Ureter (tissue), 1 donor: Measurements from ENCODE around the gene COCH. TPM values are rescaled to one million over a fixed set of nuclear protein-coding genes. Genes with fewer than 3 reads are reported as not detected.

ENCODE experiments used
- DNase-seq: peaks from one replicate; pipeline ENCODE4 v3.0.0-alpha.2; 2020; ENCODE audit warnings: low spot score
- total RNA-seq: library from RNA; stranded (reverse); gene quantifications from one replicate; pipeline ENCODE4 v1.2.4, GENCODE V29; 2023
- donor health status: DM: yes; HTN: yes; CAD: no.

COCH gene
- 7.3 TPM for total RNA-seq

DNA sequence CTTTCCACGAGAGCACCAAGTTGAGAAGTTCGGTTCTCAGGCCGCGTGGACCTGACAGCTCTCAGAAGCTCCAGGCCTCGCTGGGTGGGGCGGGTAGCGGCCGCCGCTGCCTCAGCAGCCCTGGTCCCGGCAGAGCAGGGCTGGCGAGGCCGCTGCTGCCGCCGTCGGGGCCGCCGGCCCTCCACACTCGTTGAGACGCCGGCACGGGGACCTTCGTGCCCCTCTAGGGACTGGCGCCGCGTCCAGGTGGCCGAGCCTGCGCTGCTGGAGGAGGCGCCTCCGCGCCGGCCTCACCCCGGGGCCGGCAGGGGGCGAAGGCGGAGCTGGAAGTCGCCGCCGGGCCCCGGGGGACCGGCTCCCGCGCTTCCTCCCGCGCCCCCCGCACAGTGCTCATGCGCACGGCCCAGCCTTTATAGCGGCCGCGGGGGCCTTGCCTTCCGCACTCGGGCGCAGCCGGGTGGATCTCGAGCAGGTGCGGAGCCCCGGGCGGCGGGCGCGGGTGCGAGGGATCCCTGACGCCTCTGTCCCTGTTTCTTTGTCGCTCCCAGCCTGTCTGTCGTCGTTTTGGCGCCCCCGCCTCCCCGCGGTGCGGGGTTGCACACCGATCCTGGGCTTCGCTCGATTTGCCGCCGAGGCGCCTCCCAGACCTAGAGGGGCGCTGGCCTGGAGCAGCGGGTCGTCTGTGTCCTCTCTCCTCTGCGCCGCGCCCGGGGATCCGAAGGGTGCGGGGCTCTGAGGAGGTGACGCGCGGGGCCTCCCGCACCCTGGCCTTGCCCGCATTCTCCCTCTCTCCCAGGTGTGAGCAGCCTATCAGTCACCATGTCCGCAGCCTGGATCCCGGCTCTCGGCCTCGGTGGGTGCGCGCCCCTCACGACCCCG is at the start of gene COCH:
COCH (plus strand) TSS at position 440 of the 879 bp plus-strand sequence; CDS start at position 820, 380 bp downstream.
- no peak for DNase-seq

DNA sequence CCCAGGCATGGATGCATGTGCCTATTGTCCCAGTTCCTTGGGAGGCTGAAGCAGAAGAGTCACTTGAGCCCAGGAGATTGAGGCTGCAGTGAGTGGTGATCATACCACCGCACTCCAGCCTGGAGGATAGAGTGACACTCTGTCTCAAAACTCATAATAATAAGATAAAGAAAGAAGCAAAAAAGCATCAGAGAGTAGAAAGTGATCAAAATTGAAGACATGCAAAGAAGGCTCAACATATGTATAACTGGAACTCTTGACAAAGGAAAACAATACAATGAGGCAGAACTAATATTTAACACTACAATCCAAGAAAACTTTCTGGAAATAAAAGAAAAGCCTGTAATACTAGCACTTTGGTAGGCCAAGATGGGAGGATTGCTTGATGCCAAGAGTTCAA is 48.3 kb upstream of the COCH start:
- no peak for DNase-seq

DNA sequence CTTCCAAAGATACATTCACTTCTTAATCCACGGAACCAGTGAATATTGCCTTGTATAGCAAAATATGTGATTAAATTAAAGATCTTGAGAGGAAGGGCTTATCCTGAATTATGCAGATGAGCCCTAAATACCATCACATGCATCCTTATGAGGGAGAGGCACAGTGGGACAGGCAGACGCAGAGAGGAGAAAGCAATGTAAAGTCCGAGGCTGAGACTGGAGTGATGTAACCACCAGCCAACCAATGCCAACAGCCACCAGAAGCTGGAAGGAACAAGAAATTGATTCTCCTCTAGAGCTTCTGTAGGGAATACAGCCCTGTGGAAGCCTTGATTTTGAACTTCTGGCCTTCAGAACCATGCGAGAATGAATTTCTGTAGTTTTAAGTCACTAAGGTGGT is 44.5 kb upstream of the COCH start:
- no peak for DNase-seq

DNA sequence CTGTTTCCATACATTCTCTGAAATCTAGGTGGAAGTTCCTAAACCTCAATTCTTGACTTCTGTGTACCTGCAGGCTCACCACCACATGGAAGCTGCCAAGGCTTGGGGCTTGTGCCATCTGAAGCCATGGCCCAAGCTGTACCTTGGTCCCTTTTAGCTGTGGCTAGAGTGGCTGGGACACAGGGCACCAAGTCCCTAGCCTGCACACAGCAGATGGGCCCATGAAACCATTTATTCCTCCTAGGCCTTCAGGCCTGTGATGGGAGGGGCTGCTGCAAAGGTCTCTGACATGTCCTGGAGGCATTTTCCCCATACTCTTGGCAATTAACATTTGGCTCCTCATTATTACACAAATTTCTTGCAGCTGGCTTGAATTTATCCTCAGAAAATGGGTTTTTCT is 40.0 kb upstream of the COCH start:
- DNase-seq = no peak

DNA sequence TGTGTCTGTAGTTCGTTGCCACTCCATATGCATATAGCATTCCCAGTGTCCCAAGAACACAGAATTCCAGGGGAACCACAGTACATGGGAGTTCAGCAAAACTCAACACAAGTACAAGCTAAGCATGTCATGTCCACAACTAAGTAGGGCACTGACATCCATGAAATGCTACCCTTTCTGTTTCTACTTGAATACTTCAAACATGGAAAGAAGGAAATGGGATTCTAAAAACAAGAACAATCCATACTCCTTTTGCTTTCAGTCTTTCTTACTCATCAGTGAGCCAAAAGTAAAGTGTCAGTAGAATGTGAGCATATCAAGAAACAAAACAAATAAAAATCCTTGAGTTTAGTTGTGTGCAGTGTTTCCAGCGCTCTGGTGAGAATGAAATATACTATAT is 36.0 kb upstream of the COCH start:
- DNase-seq = no peak

DNA sequence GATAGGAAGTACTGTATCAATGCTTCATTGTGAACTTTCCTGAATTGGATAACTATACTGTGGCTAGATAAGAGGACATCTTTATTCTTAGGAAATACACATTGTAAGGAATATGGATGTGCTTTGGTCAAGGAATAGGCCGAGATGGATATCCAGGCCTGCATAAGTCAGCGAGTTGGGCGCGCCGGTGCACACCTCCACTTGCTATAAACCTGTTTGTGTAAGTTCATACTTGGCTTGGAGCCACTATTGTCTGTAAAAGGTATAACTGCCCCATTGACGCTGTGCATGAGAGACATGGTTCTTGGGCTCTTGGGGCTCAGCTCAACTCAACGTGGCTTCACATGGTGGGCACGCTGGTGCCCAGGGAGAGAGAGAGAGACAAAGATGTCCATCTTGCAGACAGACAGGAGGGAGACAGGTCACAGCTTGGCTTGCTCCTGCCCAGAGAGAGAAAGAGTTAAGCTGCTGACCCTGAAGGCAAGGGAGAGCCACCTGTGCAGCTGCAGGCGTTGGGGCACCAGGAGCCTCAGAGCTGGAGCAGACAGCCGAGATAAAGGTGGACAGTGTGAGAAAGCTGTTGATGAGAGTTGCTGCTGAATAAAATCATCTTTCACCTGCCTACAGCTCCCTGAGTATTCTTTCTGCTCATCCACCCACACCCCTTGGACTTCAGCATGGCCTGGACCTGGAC is 34.1 kb upstream of the COCH start:
- no peak for DNase-seq

DNA sequence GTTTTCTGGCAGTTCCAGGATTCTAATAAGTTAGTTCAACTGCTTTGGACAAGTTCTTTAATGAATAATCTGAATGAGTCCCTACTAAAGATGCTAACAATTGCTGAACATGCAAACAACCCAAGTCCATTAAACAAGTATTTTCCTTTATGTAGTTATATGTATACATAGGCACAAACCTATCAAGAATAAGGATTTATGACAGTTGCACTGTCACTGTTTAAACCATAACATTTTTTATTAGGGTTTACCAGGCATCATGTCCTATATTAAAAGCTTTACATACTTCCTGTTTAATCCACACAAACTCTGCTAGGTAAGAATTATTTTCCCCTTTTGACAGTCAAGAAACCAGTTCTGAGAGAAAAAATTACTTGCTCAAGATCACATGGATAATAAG is 31.9 kb upstream of the COCH start:
- DNase-seq = no peak

DNA sequence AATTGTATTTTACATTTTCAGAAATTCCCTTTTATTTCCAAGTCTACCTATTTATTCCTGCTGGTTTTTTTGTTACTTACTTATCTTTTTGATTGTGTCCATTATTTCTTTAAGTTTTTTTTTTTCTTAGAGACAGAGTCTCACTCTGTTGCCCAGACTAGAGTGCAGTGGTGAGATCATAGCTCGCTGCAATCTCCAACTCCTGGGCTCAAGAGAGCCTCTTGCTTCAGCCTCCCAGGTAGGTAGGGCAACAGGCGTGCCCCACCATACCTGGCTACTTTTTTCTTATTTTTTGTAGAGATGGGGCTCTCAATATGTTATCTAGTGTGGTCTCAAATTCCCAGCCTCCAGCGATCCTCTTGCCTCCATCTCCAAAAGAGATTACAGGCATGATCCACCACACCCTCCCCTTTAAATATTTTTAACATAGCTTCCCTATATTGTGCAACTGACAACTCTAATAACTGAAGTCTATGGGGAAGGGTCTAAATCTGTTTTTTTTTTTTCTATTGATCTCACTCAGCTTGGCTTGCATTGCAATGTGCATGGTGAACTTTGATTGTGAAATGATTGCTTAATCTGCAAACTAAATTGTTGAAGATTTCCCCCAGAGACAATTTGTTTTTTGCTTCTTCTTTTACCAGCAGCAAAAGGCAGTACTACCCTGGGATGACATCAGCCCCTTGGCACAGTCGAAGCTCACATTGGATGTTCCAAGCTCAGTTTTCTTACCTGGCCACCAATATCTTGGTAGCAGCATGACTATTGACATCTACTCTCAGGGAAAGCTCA is 25.7 kb upstream of the COCH start:
- DNase-seq = no peak

DNA sequence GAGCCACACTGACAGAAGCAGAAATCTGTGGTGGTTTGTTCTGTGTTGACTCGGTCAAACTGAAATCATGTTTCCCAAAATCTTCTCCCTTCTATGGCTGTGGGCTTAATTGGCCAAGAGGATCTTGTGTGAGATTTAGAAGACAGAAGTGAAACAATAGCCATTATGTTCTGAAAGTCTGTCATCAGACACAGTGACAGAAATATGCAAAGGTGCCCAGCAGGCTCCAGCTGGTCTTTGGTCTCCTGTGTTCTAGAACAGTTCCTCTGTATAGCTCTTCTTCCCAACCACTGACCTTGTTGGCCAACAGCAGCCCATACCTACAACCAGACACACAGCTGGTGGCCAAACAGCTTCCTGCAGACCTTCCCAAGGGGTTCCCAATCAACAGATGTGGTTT is 25.0 kb upstream of the COCH start:
- no peak for DNase-seq

DNA sequence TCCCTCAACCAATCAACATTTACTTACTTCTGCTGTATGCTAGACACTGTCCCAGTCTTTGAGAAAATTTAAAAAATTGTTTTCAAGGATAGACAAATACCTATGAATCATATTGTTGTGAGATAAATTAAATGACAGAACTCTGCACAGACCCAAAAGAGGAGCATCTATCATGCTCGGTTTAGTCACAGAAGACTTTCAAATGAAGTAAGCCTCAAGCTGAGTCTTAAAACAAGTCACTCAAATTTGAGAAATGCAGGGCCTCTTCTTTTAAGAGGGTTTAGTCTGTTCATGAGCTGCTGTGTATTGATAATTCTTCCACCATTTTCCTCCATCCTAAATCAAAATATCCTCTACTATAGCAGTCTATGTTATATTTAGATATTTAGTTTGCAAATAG is 24.4 kb upstream of the COCH start:
- DNase-seq = no peak

DNA sequence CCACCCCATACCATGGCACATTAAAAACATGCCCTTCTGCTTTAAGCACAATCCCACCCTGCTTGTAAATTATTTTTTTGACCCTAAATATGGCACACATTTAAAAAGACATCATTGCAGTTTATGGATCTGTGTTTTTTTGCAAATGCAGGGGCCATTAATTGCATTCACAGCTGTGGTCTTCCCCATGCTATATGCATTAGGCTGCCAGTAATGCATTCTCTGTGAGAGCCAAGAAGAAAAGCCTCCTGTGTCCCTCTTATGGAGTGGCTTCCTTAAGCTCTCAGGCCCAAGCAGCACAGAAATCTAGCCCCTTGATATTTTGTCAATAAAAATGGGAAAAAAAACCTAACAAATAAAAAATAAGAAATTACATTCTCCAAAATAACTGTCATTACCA is 20.4 kb upstream of the COCH start:
- no peak for DNase-seq

DNA sequence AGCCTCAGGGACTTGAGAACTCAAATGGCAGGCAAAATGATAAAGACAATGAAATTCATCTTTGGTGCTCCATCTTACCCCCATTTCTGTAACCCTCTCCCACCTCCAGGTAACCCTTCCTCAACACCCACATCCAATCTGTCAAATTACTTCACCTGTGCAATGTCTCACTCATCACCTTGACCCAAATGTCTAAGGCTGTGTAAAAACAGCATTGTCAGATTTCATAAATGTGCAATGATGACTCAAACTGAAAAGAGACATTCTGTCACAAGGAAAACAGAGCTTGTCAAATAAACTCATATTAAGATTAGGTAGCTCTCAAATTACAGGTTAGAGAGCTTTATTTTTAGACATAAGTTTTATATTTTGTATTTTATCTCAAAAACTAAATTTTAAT is 19.9 kb upstream of the COCH start:
- no peak for DNase-seq

DNA sequence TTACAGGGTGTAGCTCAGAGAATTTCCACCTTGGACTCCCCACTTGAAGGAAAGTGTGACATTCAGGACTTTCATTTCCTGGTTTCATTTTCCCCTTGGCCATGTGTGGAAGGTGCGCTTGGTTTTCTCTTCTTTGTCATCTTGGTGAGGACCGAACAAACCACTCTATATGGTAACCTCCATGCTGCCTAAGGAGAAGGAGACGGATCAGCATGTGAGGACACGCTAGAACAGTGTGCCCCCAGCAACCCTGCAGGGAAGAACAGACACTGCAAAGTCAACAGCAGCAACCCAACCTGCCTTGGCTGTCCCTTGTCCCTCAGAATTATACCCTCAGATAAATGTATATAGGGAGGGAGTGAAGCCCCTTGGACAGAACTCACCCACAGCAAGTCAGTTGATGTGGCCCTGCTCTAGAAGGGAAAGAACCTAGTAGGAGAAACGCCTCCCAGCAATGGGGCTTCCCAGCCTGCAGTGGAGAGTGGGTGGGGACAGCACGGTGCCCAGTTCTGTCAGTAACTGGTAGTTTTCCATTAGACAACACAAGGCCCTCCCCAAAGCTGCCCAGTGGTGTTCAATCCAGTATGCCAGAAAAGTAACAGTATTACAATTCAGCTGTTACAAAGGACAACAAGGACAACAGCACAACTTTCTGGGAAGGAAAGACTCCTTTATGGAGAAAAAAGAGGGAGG is 18.9 kb upstream of the COCH start:
- DNase-seq = no peak

DNA sequence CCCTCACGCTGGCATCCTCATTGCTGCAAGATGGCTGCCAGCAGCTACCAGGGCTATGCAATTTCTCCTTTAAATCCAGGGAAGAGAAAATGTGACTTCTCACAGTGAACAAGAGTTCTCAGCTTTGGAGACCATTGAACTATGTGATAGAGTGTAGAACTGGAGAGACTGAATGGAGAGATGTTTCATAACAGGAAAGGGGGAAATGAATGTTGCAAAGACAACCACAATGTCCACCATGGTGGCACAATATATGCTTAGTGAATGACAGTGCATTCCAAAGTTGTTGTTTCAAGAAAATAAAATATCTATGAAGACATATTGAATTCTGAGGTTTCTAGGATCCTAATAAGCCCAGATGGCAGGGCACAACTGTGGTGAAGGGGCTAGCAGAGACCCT is 13.2 kb upstream of the COCH start:
- DNase-seq = no peak

DNA sequence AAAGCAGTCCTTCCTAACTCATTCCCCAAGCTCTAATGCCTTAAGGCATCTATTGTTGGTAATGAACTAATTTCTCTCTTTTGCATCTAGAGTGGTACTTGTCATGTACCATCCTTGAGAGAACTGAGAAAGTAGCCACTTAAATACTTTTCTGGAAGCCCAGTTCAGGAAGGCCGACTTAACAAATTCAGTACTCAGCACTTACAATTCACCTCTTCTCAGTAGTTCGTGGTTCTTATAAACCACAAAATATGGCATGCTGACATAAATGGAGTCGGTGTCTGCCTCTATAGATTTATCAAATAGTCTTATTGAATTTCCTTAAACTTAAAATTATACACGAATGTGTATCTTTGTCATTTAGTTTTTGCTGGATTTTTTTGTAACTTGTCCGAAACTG is 9.4 kb upstream of the COCH start:
- DNase-seq = no peak

DNA sequence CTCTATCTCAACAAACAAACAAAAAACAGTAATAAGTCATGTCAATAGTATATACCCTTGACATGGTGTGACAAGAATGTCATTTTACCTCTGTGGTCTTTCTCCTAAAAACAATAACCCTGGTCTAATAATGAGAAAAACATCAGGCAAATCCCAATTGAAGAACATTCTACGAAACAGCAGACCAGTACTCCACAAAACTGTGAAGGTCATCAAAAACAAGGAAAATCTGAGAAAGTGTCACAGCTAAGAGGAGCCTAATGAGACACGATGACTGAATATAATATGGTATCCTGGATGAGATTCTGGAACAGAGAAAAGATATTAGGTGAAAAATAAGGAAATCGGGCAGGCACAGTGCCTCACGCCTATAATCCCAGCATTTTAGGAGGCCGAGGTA is 5.6 kb upstream of the COCH start:
- no peak for DNase-seq

DNA sequence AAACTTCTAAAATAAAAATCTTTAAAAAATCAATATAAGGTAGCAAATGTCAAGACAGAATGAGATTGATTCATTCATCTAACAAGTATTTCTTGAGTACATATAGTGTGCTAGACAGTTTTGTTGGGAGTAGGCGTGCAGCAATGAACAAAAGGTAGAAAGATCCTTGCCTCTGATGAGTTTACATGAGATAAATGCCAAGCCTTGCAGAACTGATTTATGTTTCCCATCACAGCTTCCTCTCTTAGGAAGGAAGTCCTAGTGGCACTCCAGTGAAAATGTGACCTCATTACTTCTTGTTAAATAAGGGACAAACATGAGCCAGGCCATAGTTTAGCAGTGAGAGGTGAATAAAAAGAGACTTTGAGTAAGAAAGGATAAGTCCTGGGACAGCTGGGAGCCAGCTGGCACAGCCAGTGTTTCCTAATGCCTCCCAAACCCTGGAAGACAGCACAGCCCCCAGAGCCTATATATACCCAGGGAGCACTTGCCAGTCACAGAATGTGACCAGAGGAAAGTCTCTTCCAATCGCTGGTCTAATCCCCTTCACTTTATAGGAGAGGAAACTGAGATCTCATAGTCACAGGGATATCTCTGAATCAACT is 4.7 kb upstream of the COCH start:
- no peak for DNase-seq

DNA sequence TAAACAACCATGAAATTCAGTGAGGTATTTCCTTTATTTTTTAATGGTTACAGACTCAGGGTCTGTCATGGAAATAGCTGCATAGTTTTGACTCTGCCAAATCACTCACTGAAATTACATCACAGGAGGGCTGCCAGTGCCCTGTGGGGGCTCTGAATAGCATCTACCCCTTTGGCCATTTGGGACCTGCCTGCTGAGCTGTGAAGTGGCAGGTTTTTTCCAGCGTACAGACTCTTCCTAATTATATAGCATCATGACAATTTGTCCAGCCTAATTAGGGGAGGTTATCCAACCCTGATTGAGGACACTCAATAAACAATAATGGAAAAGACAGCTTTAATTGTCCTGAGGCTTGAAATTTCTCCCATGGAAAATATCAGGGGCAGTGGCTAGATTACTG is 1.8 kb upstream of the COCH start:
- no peak for DNase-seq

DNA sequence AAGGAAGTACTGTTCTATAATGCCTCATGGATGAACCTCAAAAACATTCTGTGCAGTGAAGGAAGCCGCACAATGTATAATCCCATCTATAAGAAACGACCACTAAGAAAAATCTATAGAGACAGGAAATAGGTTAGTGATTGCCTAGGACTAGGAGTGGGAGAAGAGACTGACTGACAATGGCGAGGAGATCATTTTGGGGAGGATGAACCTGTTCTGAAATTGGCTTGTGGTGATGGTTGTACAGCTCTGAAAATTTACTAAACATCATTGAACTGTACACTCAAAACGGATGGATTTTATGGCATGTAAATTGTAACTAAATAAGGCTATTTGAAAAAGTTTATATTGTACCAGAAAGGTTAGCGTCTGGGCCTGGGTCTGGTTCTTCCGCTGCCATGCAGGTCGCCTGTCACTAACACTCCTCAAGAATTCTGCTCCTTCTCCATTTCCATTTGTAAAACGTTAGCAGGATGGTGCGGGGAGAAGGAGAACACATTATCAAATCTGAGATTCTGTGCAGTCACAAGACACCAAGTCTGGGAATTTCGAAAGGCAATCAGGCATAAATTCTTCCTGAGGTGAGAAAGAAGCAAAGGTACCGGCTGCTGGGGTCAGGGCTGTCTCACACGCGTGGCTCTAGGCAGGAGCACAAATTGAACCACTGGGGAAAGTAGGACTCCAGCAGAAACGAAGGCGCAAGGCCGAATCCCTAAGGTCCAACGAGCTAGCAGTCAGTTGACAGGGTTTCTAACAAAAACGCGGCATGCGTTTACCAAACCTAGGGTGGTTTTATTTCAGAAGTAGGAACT is 845 bp upstream of the COCH start:
- DNase-seq = no peak

DNA sequence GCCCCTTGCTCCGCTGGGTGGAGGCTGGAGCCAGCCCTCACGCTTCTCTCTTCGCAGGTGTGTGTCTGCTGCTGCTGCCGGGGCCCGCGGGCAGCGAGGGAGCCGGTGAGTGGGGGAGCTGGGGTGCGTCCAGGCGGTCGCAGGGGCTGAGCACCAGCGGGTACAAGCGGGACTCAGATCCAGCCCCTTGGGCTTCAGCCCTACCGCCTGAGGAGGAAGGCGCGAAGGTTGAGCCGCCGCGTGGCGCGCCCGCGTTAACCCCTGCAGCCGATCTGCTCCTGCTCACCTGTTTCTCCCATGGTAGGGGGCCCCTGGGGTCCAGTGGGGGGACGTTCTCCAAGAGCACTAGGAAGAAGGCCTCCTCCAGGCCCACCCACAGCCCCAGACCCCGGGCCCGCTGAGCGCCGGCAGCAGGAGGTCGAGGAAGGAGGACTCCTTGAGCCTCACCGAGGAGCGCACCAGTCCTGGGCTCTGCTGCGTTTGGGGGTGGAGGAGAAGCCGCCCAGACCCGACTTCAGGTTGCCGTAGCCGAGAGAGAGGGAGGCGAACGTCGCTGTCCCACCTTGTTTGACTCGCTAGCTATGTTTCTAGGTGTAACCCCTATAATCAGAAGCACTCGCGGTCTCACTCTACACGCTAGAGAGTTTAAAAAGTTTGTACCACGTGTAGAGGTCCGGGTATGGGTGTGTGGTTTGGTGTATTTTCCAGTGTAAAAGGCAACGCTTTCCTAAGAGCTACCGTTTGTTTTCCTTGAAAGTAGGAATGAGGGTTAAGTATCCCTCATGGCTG is 834 bp downstream of the COCH start:
- no peak for DNase-seq
